Progenitor cell of endocrine pancreas (in vitro differentiated cells): ENCODE measurements around the gene WDR19. TPM values are rescaled to one million over a fixed set of nuclear protein-coding genes. Genes with fewer than 3 reads are reported as not detected.

Experiments
- DNase-seq: peaks from one replicate; pipeline ENCODE4 v3.0.0; 2021; ENCODE audit warnings: low spot score; ENCODE audit not compliant: unreplicated experiment
- H3K27ac Mint-ChIP-seq: 2 replicates; pipeline ENCODE4 v1.8.0; 2021; ENCODE audit warnings: mild to moderate bottlenecking, moderate library complexity, mixed read lengths
- H3K27me3 Mint-ChIP-seq: 2 replicates; pipeline ENCODE4 v1.8.0; 2021; ENCODE audit warnings: mixed read lengths
- H3K36me3 Mint-ChIP-seq: 2 replicates; pipeline ENCODE4 v1.8.0; 2022; ENCODE audit warnings: mixed read lengths; ENCODE audit not compliant: insufficient read depth
- H3K4me1 Mint-ChIP-seq: 2 replicates; pipeline ENCODE4 v1.8.0; 2021; ENCODE audit warnings: low read depth, mixed read lengths
- H3K4me3 Mint-ChIP-seq: 2 replicates; pipeline ENCODE4 v1.8.0; 2021; ENCODE audit warnings: low read depth, mild to moderate bottlenecking, moderate library complexity, mixed read lengths
- H3K9me3 Mint-ChIP-seq: 2 replicates; pipeline ENCODE4 v1.8.0; 2021; ENCODE audit warnings: low read depth, mixed read lengths
- CTCF ChIP-seq: fragments of 200-600 bp; sonication (generic); IDR thresholded peaks from one replicate; pipeline ENCODE4 v1.5.0; 2021; ENCODE audit warnings: antibody characterized with exemption, mild to moderate bottlenecking; ENCODE audit not compliant: unreplicated experiment
- total RNA-seq: library from RNA; stranded (reverse); gene quantifications from 2 replicates; pipeline ENCODE4 v1.2.1, GENCODE V29; 2021

The WDR19 gene
- total RNA-seq, 1 donor from 2014 or later = 81.3 TPM

GRCh38 chr4:39204543-39204942, 22.2 kb downstream of the WDR19 start:
- no peak overlapping the region for H3K27ac Mint-ChIP-seq
- TF ChIP-seq CTCF = no peak
- peaks cover 11% of the 10 kb centered on the region for H3K9me3 Mint-ChIP-seq
- no peaks in the 10 kb centered on the region for H3K27me3 Mint-ChIP-seq
- H3K4me3 Mint-ChIP-seq = no peak overlapping the region
- DNase-seq = no peak
- peaks cover 50% of the 10 kb centered on the region for H3K36me3 Mint-ChIP-seq
- no peaks in the 10 kb centered on the region for H3K4me1 Mint-ChIP-seq

GRCh38 chr4:39205000-39205399, 22.7 kb downstream of the WDR19 start:
- no peak for TF ChIP-seq CTCF
- H3K27me3 Mint-ChIP-seq = no peaks in the 10 kb centered on the region
- H3K36me3 Mint-ChIP-seq = peaks cover 52% of the 10 kb centered on the region
- no peak overlapping the region for H3K27ac Mint-ChIP-seq
- no peaks in the 10 kb centered on the region for H3K4me1 Mint-ChIP-seq
- H3K4me3 Mint-ChIP-seq = no peak overlapping the region
- H3K9me3 Mint-ChIP-seq = peaks cover 11% of the 10 kb centered on the region
- no peak for DNase-seq

- peaks cover 11% of the 10 kb centered on the region for H3K9me3 Mint-ChIP-seq
- no peaks in the 10 kb centered on the region for H3K4me1 Mint-ChIP-seq
- H3K27ac Mint-ChIP-seq = no peak overlapping the region
- DNase-seq = no peak
- H3K27me3 Mint-ChIP-seq = no peaks in the 10 kb centered on the region
- TF ChIP-seq CTCF = no peak
- peaks cover 50% of the 10 kb centered on the region for H3K36me3 Mint-ChIP-seq
- H3K4me3 Mint-ChIP-seq = no peak overlapping the region
Observed at GRCh38 chr4:39205476-39205875, 23.1 kb downstream of the WDR19 start.

- TF ChIP-seq CTCF = no peak
- no peak overlapping the region for H3K27ac Mint-ChIP-seq
Observed at GRCh38 chr4:39227906-39228305, 45.6 kb downstream of the WDR19 start.

GRCh38 chr4:39228377-39228776, 46.0 kb downstream of the WDR19 start:
- TF ChIP-seq CTCF = no peak
- no peak for DNase-seq
- Mint-ChIP-seq H3K36me3 (peaks cover 4% of the 10 kb centered on the region), H3K9me3 (no peaks in the 10 kb centered on the region), H3K4me1 (no peaks in the 10 kb centered on the region), H3K4me3 (no peak overlapping the region), H3K27me3 (no peaks in the 10 kb centered on the region), H3K27ac (no peak overlapping the region)

More at GRCh38 chr4:39227906-39228305, 45.6 kb downstream of the WDR19 start:
- Mint-ChIP-seq H3K4me3 (no peak overlapping the region), H3K9me3 (no peaks in the 10 kb centered on the region), H3K4me1 (no peaks in the 10 kb centered on the region), H3K36me3 (peaks cover 3% of the 10 kb centered on the region), H3K27me3 (no peaks in the 10 kb centered on the region)
- no peak for DNase-seq
